HG02852 (cell line): ENCODE measurements around the gene HIBCH.
"Not testable (repeated sequence)": the region's sequence is repeated elsewhere in the genome, so short reads cannot be mapped to it uniquely, and the experiment has no call there.

Experiments used
- ATAC-seq: cut with Tn5 transposase; IDR thresholded peaks from one replicate; pipeline ENCODE4 v1.9.1; 2021; ENCODE audit warnings: mild to moderate bottlenecking, moderate library complexity; ENCODE audit not compliant: unreplicated experiment

The HIBCH gene

GRCh38 chr2:190343089-190343535, 23.5 kb upstream of the HIBCH start:
- no peak for ATAC-seq

GRCh38 chr2:190342611-190343010, 23.0 kb upstream of the HIBCH start:
- no peak for ATAC-seq

GRCh38 chr2:190340369-190340768, 20.7 kb upstream of the HIBCH start:
- ATAC-seq, result no peak

- ATAC-seq, result no peak
Observed at GRCh38 chr2:190339394-190339793, 19.8 kb upstream of the HIBCH start.

GRCh38 chr2:190338453-190338852, 18.8 kb upstream of the HIBCH start:
- ATAC-seq, result no peak

GRCh38 chr2:190336420-190336819, 16.8 kb upstream of the HIBCH start:
- ATAC-seq, result no peak

- not testable (repeated sequence) for ATAC-seq
Observed at GRCh38 chr2:190335584-190335983, 16.0 kb upstream of the HIBCH start.

- no peak for ATAC-seq
Observed at GRCh38 chr2:190335225-190335559, 15.6 kb upstream of the HIBCH start.

GRCh38 chr2:190334479-190335224, 15.0 kb upstream of the HIBCH start:
- ATAC-seq, result no peak

- no peak for ATAC-seq
Observed at GRCh38 chr2:190333928-190334327, 14.3 kb upstream of the HIBCH start.

- no peak for ATAC-seq
Observed at GRCh38 chr2:190333395-190333794, 13.8 kb upstream of the HIBCH start.

GRCh38 chr2:190328573-190329147, 9.0 kb upstream of the HIBCH start:
- ATAC-seq, result no peak

GRCh38 chr2:190327867-190328572, 8.4 kb upstream of the HIBCH start:
- ATAC-seq, result no peak

GRCh38 chr2:190325588-190325987, 6.0 kb upstream of the HIBCH start:
- no peak for ATAC-seq

GRCh38 chr2:190323406-190323805, 3.8 kb upstream of the HIBCH start:
- no peak for ATAC-seq

- ATAC-seq, result no peak
Observed at GRCh38 chr2:190320696-190321095, 1.1 kb upstream of the HIBCH start.

- ATAC-seq, result peak; percentile 27
Observed at GRCh38 chr2:190318931-190319554, 583 bp downstream of the HIBCH start.

GRCh38 chr2:190318514-190318913, 1.1 kb downstream of the HIBCH start:
- ATAC-seq, result no peak

- ATAC-seq, result no peak
Observed at GRCh38 chr2:190315273-190315672, 4.4 kb downstream of the HIBCH start.

- ATAC-seq, result no peak
Observed at GRCh38 chr2:190313880-190314279, 5.7 kb downstream of the HIBCH start.

- not testable (repeated sequence) for ATAC-seq
Observed at GRCh38 chr2:190312635-190313025, 7.0 kb downstream of the HIBCH start.
